VCaP (cell line): ENCODE data around the gene ACAP2.

ENCODE experiments used
- H3K27ac ChIP-seq: fragments of 450-650 bp; 2 replicates; pipeline ENCODE4 v1.5.1; 2017
- CTCF ChIP-seq: fragments of 450-650 bp; conservative IDR thresholded peaks from 2 replicates; pipeline ENCODE4 v1.5.1; 2017; ENCODE audit warnings: mild to moderate bottlenecking, moderate library complexity

ACAP2 gene

GRCh38 chr3:195269375-195270078 is 173.3 kb downstream of the ACAP2 start:
- peak overlapping the region; percentile 80 for H3K27ac ChIP-seq

GRCh38 chr3:195268576-195269309 is 174.1 kb downstream of the ACAP2 start:
- TF ChIP-seq CTCF: no peak

More at GRCh38 chr3:195269375-195270078, 173.3 kb downstream of the ACAP2 start:
- no peak for TF ChIP-seq CTCF

GRCh38 chr3:195267096-195267495 is 175.7 kb downstream of the ACAP2 start:
- no peak for TF ChIP-seq CTCF
- H3K27ac ChIP-seq: no peak overlapping the region

More at GRCh38 chr3:195268576-195269309, 174.1 kb downstream of the ACAP2 start:
- no peak overlapping the region for H3K27ac ChIP-seq

GRCh38 chr3:195266428-195266827 is 176.4 kb downstream of the ACAP2 start:
- no peak overlapping the region for H3K27ac ChIP-seq
- no peak for TF ChIP-seq CTCF

GRCh38 chr3:195265363-195265976 is 177.3 kb downstream of the ACAP2 start:
- TF ChIP-seq CTCF: no peak

GRCh38 chr3:195263925-195264600 is 178.8 kb downstream of the ACAP2 start:
- no peak for TF ChIP-seq CTCF
- H3K27ac ChIP-seq: no peak overlapping the region; the same call in 1 of the 2 replicates

More at GRCh38 chr3:195265363-195265976, 177.3 kb downstream of the ACAP2 start:
- no peak overlapping the region for H3K27ac ChIP-seq
